IMR-90 (cell line): ENCODE measurements around the gene UBE2E2. TPM values are rescaled to one million over a fixed set of nuclear protein-coding genes. Genes with fewer than 3 reads are reported as not detected.

ENCODE experiments used
- ATAC-seq: fragments of 200-7000 bp; cut with Tn5 transposase; 2 replicates; pipeline ENCODE4 v1.9.1; 2020; ENCODE audit warnings: low read depth, mild to moderate bottlenecking, moderate library complexity
- BruUV-seq: library from RNA; stranded (reverse); fragments of 400-500 nt; replicated peaks from 2 replicates; lab custom pipeline; 2021; lab: Mats Ljungman, UMichigan
- CTCF ChIA-PET: fragments of 300-600 bp; formaldehyde crosslinking; extraction: SDS; loops from one replicate; lab custom pipeline; 2021; ENCODE audit warnings: antibody characterized with exemption; lab: Yijun Ruan, JAX
- POLR2A ChIA-PET: fragments of 300-600 bp; sonication (Branson Sonifier 250); formaldehyde crosslinking; loops from one replicate; lab custom pipeline; 2022; ENCODE audit warnings: antibody characterized with exemption; ENCODE audit not compliant: unreplicated experiment; lab: Charles Lee
- DNase-seq: peaks from one replicate; pipeline ENCODE4 v3.0.0; 2013
- H2AFZ ChIP-seq: replicated peaks from 2 replicates; pipeline ENCODE3; 2013; ENCODE audit warnings: low read length, mild to moderate bottlenecking; ENCODE audit not compliant: poor library complexity
- H2AK5ac ChIP-seq: 2 replicates; pipeline ENCODE4 v1.6.1; 2013; ENCODE audit warnings: low read depth, low read length, inconsistent platforms
- H2AK9ac ChIP-seq: replicated peaks from 2 replicates; pipeline ENCODE3; 2013; ENCODE audit warnings: mild to moderate bottlenecking, low read depth, low read length, moderate library complexity; ENCODE audit not compliant: poor library complexity
- H2BK120ac ChIP-seq: 2 replicates; pipeline ENCODE4 v1.6.1; 2013; ENCODE audit warnings: low read depth, low read length, inconsistent platforms
- H2BK15ac ChIP-seq: 3 replicates; pipeline ENCODE4 v1.6.1; 2013; ENCODE audit warnings: low read depth, low read length, inconsistent platforms
- H2BK20ac ChIP-seq: 2 replicates; pipeline ENCODE4 v1.6.1; 2013; ENCODE audit warnings: low read depth, mild to moderate bottlenecking, inconsistent platforms, low read length, moderate library complexity
- H2BK5ac ChIP-seq: 2 replicates; pipeline ENCODE4 v1.6.1; 2013; ENCODE audit warnings: mild to moderate bottlenecking, low read depth, low read length, inconsistent platforms; ENCODE audit not compliant: poor library complexity, severe bottlenecking
- H3K14ac ChIP-seq: replicated peaks from 2 replicates; pipeline ENCODE4 v1.6.1; 2013; ENCODE audit warnings: low read depth, low read length, inconsistent platforms
- H3K18ac ChIP-seq: 2 replicates; pipeline ENCODE4 v1.6.1; 2013; ENCODE audit warnings: low read depth, low read length, control low read depth
- H3K23ac ChIP-seq: 2 replicates; pipeline ENCODE4 v1.6.1; 2013; ENCODE audit warnings: low read depth, low read length, inconsistent platforms
- H3K27ac ChIP-seq: 2 replicates; pipeline ENCODE4 v1.5.1; 2013; ENCODE audit warnings: mild to moderate bottlenecking, control low read depth, low read length; ENCODE audit not compliant: insufficient read depth
- H3K27me3 ChIP-seq: 2 replicates; pipeline ENCODE4 v1.6.1; 2013; ENCODE audit warnings: low read length; ENCODE audit not compliant: control insufficient read depth, insufficient read depth
- H3K36me3 ChIP-seq: 2 replicates; pipeline ENCODE4 v1.6.1; 2013; ENCODE audit warnings: low read length, mixed read lengths; ENCODE audit not compliant: control insufficient read depth, insufficient read depth
- H3K4ac ChIP-seq: 2 replicates; pipeline ENCODE4 v1.6.1; 2013; ENCODE audit warnings: low read depth, low read length, inconsistent platforms
- H3K4me1 ChIP-seq: 2 replicates; pipeline ENCODE4 v1.6.1; 2013; ENCODE audit warnings: low read length, mixed read lengths; ENCODE audit not compliant: control insufficient read depth, insufficient read depth
- H3K4me2 ChIP-seq: 2 replicates; pipeline ENCODE4 v1.6.1; 2013; ENCODE audit warnings: low read depth, mild to moderate bottlenecking, control low read depth, low read length, moderate library complexity
- H3K4me3 ChIP-seq: 2 replicates; pipeline ENCODE4 v1.5.1; 2013; ENCODE audit warnings: low read depth, mild to moderate bottlenecking, control low read depth, low read length, moderate library complexity; ENCODE audit not compliant: insufficient read depth
- H3K56ac ChIP-seq: 2 replicates; pipeline ENCODE4 v1.6.1; 2013; ENCODE audit warnings: low read length, inconsistent platforms; ENCODE audit not compliant: insufficient read depth; ENCODE audit errors: extremely low read depth
- H3K79me1 ChIP-seq, 2 experiments: 2 replicates each; pipeline ENCODE4 v1.6.1; 2013; ENCODE audit warnings: low read length in 2 of 2, inconsistent platforms in 1 of 2, low read depth in 1 of 2
- H3K9ac ChIP-seq: 2 replicates; pipeline ENCODE4 v1.6.1; 2013; ENCODE audit warnings: low read depth, low read length, control low read depth
- H3K9me1 ChIP-seq: 2 replicates; pipeline ENCODE4 v1.6.1; 2013; ENCODE audit warnings: low read length, inconsistent platforms; ENCODE audit not compliant: insufficient read depth
- H3K9me3 ChIP-seq: 2 replicates; pipeline ENCODE4 v1.6.1; 2013; ENCODE audit warnings: low read length; ENCODE audit not compliant: control insufficient read depth, insufficient read depth
- H4K20me1 ChIP-seq: 2 replicates; pipeline ENCODE4 v1.6.1; 2013; ENCODE audit warnings: low read length, inconsistent platforms; ENCODE audit not compliant: insufficient read depth
- H4K5ac ChIP-seq: 2 replicates; pipeline ENCODE4 v1.6.1; 2013; ENCODE audit warnings: mild to moderate bottlenecking, low read depth, low read length, control low read depth
- H4K8ac ChIP-seq, 2 experiments: 2 replicates each; pipeline ENCODE4 v1.6.1; 2013; ENCODE audit warnings: low read depth in 2 of 2, low read length in 2 of 2, control low read depth in 1 of 2, inconsistent platforms in 1 of 2
- H4K91ac ChIP-seq: 2 replicates; pipeline ENCODE4 v1.6.1; 2013; ENCODE audit warnings: low read depth, low read length, inconsistent platforms; ENCODE audit not compliant: insufficient read depth
- BHLHE40 ChIP-seq: fragments of 150-350 bp; IDR thresholded peaks from 2 replicates; pipeline ENCODE4 v1.6.1; 2016; ENCODE audit warnings: mild to moderate bottlenecking, low read depth, low read length
- CEBPB ChIP-seq: IDR thresholded peaks from 2 replicates; pipeline ENCODE4 v1.6.1; 2012; ENCODE audit warnings: low read depth, low read length, improper control_type of control experiment
- CHD1 ChIP-seq: IDR thresholded peaks from 2 replicates; pipeline ENCODE4 v1.6.1; 2012; ENCODE audit warnings: low read depth, low read length, improper control_type of control experiment
- CTCF ChIP-seq: conservative IDR thresholded peaks from 2 replicates; pipeline ENCODE4 v1.5.1; 2012; ENCODE audit warnings: mild to moderate bottlenecking, low read depth, low read length, improper control_type of control experiment
- ELK1 ChIP-seq: fragments of 150-350 bp; IDR thresholded peaks from 2 replicates; pipeline ENCODE4 v1.6.1; 2016; ENCODE audit warnings: low read depth, mild to moderate bottlenecking, low read length, moderate library complexity, borderline replicate concordance
- FOS ChIP-seq: fragments of 150-350 bp; IDR thresholded peaks from 2 replicates; pipeline ENCODE4 v1.6.1; 2016; ENCODE audit warnings: low read depth, low read length
- MAFK ChIP-seq: IDR thresholded peaks from 2 replicates; pipeline ENCODE4 v1.6.1; 2012; ENCODE audit warnings: low read depth, low read length, improper control_type of control experiment
- MXI1 ChIP-seq: IDR thresholded peaks from 2 replicates; pipeline ENCODE4 v1.6.1; 2012; ENCODE audit warnings: low read depth, mild to moderate bottlenecking, low read length, moderate library complexity, borderline replicate concordance
- NFE2L2 ChIP-seq: fragments of 150-350 bp; IDR thresholded peaks from 2 replicates; pipeline ENCODE4 v1.6.1; 2016; ENCODE audit warnings: low read depth, mild to moderate bottlenecking, low read length
- POLR2A ChIP-seq: IDR thresholded peaks from 2 replicates; pipeline ENCODE4 v1.6.1; 2012; ENCODE audit warnings: mild to moderate bottlenecking, low read depth, low read length
- RAD21 ChIP-seq: IDR thresholded peaks from 2 replicates; pipeline ENCODE4 v1.6.1; 2012; ENCODE audit warnings: low read length, improper control_type of control experiment
- RCOR1 ChIP-seq: IDR thresholded peaks from 2 replicates; pipeline ENCODE4 v1.6.1; 2012; ENCODE audit warnings: mild to moderate bottlenecking, low read length, improper control_type of control experiment; ENCODE audit not compliant: insufficient replicate concordance
- RFX5 ChIP-seq: IDR thresholded peaks from 2 replicates; pipeline ENCODE4 v1.8.0; 2012; ENCODE audit warnings: low read depth, mild to moderate bottlenecking, low read length, moderate library complexity
- SMC3 ChIP-seq: fragments of 150-350 bp; IDR thresholded peaks from 2 replicates; pipeline ENCODE4 v1.6.1; 2016; ENCODE audit warnings: low read depth, mild to moderate bottlenecking, antibody characterized with exemption, low read length, moderate library complexity
- USF2 ChIP-seq: fragments of 150-350 bp; IDR thresholded peaks from 2 replicates; pipeline ENCODE4 v1.6.1; 2017; ENCODE audit warnings: mild to moderate bottlenecking, antibody characterized with exemption, low read length, low read depth
- WGBS, 2 experiments: methylation state at CpG; one replicate each; pipeline versions ENCODE4 v1.1.5 to v1.1.7; 2013; ENCODE audit warnings: missing lambda C conversion rate in 2 of 2; ENCODE audit not compliant: insufficient read length in 1 of 2; ENCODE audit errors: extremely low coverage in 2 of 2; 5-methylcytosine and 5-hydroxymethylcytosine counted together
- dilution Hi-C: fragments of 300-500 bp; cut with HindIII; formaldehyde crosslinking; loops from one replicate; pipeline ENCODE4 v1.14.3; 2018; ENCODE audit warnings: low sequenced_read_pairs; ENCODE audit not compliant: unreplicated experiment
- in situ Hi-C: fragments of 300-500 bp; cut with MboI; formaldehyde crosslinking; loops from 3 replicates; pipeline ENCODE4 v1.14.3; 2019; ENCODE audit warnings: low sequenced_read_pairs, inconsistent platforms, mixed read lengths
- intact Hi-C: fragments of 100-400 bp; cut with micrococcal nuclease; formaldehyde crosslinking; loops from 2 replicates; pipeline ENCODE4 v1.10.0; 2022
- polyA plus RNA-seq, 3 experiments: library from polyadenylated mRNA; depleted of rRNA; stranded (reverse); fragments of >200 nt; gene quantifications; 2 replicates each; pipeline ENCODE4 v1.2.3, GENCODE V29; 2012; ENCODE audit warnings: low replicate concordance in 1 of 3
- total RNA-seq: library from RNA; depleted of rRNA; stranded (reverse); fragments of >200 nt; gene quantifications from 2 replicates; pipeline ENCODE4 v1.2.3, GENCODE V29; 2012

The UBE2E2 gene
- total and polyA plus RNA-seq, 2 of the 4 experiments (the other 2 are of a cell fraction): 18.6 to 32.7 TPM

- Histone ChIP-seq H3K4me2 (no peak overlapping the region), H2BK20ac (no peak overlapping the region), H2AFZ (no peak overlapping the region), H2BK5ac (no peak overlapping the region), H3K9me1 (no peaks in the 10 kb centered on the region), H2BK120ac (no peak overlapping the region), H2AK5ac (no peak overlapping the region), H3K56ac (no peak overlapping the region), H2BK15ac (no peak overlapping the region), H3K4me3 (no peak overlapping the region), H3K14ac (no peak overlapping the region), H3K4ac (no peak overlapping the region), H3K4me1 (no peaks in the 10 kb centered on the region), H4K91ac (no peak overlapping the region), H2AK9ac (no peak overlapping the region), H3K23ac (no peak overlapping the region), H3K9ac (no peak overlapping the region), H4K8ac (no peak overlapping the region), H4K20me1 (no peaks in the 10 kb centered on the region), H3K9me3 (no peaks in the 10 kb centered on the region), H3K36me3 (no peaks in the 10 kb centered on the region), H3K18ac (no peak overlapping the region), H3K79me1 (peaks cover 0 to 12% of the 10 kb centered on the region in 2 experiments; a peak in 1 of 4 replicates), H3K27me3 (no peaks in the 10 kb centered on the region), H4K5ac (no peak overlapping the region), H3K27ac (no peak overlapping the region)
- TF ChIP-seq MXI1: no peak
- no peak for TF ChIP-seq RCOR1
- TF ChIP-seq SMC3: no peak
- no peak for TF ChIP-seq ELK1
- TF ChIP-seq CEBPB: no peak
- TF ChIP-seq CTCF: no peak
- no peak for TF ChIP-seq USF2
- TF ChIP-seq RAD21: no peak
- no peak for TF ChIP-seq FOS
- TF ChIP-seq BHLHE40: no peak
- TF ChIP-seq NFE2L2: no peak
- no peak for TF ChIP-seq CHD1
- TF ChIP-seq POLR2A: no peak
- no peak for TF ChIP-seq RFX5
- no peak for TF ChIP-seq MAFK
- POLR2A ChIA-PET: no interaction called here
- no TSS peak for BruUV-seq
- no peak for ATAC-seq
- dilution Hi-C loops: no loop called here
- CTCF ChIA-PET: no interaction called here
- no peak for DNase-seq
- in situ Hi-C loops: no loop called here
- WGBS, 2 experiments: no CpG with 5 or more reads among the region's 1 CpG
- intact Hi-C loops: no loop called here
Observed at GRCh38 chr3:23468203-23468602, 265.1 kb downstream of the UBE2E2 start.
